Measurements from ENCODE around the gene NFATC2.

Gene NFATC2

DNA sequence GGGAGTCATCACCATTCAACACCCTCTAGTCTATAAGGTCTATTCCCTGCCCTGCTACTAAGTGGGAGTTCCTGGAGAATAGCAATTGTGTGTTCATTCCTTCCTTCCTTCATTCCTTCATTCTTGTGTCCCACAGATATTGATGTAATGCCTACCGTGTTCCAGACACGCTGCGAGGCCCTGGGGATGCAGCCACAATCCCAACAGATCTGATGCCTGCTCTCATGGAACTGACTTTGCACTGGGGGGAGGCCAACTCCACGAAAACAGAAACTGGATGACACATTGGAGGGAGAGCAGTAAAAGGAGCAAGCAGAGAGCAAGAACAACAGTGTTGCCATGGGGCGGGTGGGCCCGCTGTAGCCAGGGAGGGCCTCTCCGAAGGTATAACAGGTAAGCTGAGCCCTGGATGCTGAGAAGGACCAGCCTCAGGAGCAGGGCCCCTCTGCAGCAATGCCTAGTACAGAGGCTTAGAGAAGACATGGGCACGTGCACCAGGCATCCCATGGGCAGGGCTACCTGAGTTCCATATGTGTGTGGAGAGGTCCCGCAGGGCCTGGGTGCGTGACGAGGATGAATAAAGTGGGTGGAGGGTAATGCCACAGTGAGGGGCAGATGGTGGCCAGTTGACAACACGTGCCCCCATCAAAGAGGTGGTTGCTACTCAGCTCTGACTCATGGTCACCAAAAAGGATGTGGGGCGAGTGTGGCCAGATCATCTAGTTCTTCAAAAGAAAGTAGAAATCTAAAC is 173.9 kb downstream of the NFATC2 start:
- no peak overlapping the region for H3K4me3 ChIP-seq (ENCODE audit: low read depth, low read length)
- TF ChIP-seq, protein P1, sequence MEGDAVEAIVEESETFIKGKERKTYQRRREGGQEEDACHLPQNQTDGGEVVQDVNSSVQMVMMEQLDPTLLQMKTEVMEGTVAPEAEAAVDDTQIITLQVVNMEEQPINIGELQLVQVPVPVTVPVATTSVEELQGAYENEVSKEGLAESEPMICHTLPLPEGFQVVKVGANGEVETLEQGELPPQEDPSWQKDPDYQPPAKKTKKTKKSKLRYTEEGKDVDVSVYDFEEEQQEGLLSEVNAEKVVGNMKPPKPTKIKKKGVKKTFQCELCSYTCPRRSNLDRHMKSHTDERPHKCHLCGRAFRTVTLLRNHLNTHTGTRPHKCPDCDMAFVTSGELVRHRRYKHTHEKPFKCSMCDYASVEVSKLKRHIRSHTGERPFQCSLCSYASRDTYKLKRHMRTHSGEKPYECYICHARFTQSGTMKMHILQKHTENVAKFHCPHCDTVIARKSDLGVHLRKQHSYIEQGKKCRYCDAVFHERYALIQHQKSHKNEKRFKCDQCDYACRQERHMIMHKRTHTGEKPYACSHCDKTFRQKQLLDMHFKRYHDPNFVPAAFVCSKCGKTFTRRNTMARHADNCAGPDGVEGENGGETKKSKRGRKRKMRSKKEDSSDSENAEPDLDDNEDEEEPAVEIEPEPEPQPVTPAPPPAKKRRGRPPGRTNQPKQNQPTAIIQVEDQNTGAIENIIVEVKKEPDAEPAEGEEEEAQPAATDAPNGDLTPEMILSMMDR (IDR thresholded peaks at IDR 0.05; ENCODE audit: borderline replicate concordance, insufficient read depth, low read depth, low read length): no peak

DNA sequence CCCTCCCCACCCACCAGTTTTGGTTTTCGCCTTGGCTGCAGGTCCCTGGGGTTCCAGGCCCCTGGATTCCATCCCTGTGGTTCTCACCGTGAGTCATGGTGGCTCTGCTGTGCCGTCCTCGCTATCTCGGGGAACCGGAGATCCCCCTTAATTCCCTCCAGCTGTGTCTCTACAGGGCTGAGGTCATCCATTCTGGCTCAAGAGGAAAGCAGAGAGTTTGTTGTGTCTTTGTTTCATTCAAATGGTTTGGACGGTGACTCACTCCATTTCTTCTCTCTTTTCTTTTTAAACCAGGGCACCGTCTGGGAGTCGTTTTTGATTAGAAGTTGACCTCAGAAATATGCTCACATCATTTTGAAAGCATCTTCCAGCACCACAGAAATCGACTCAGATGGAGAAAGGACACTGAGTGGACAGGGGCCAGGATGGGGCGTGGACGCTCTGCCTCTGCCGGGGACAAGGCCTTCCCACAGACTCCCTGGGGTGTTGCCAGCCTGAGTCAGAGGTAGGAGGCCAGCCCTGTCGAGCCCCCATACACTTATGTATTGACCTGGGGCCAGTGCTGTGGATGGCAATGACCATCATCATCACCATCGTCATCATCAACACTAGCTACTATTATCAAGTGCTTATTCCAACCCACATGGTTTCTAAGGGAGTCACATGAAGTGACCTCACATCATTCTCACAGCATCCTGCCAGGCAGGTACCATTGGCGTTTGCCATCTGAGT is 176.2 kb downstream of the NFATC2 start:
- no peak overlapping the region for H3K4me3 ChIP-seq (ENCODE audit: low read depth, low read length)
- TF ChIP-seq, protein P1 (IDR thresholded peaks at IDR 0.05; ENCODE audit: borderline replicate concordance, insufficient read depth, low read depth, low read length): no peak

GRCh38 chr20:51365670-51366069 is 176.8 kb downstream of the NFATC2 start:
- no peak overlapping the region for H3K4me3 ChIP-seq (ENCODE audit: low read depth, low read length)
- TF ChIP-seq, protein P1 (IDR thresholded peaks at IDR 0.05; ENCODE audit: borderline replicate concordance, insufficient read depth, low read depth, low read length): no peak

GRCh38 chr20:51363813-51364212 is 178.7 kb downstream of the NFATC2 start:
- no peak overlapping the region for H3K4me3 ChIP-seq (ENCODE audit: low read depth, low read length)
- TF ChIP-seq, protein P1 (IDR thresholded peaks at IDR 0.05; ENCODE audit: borderline replicate concordance, insufficient read depth, low read depth, low read length): no peak

DNA sequence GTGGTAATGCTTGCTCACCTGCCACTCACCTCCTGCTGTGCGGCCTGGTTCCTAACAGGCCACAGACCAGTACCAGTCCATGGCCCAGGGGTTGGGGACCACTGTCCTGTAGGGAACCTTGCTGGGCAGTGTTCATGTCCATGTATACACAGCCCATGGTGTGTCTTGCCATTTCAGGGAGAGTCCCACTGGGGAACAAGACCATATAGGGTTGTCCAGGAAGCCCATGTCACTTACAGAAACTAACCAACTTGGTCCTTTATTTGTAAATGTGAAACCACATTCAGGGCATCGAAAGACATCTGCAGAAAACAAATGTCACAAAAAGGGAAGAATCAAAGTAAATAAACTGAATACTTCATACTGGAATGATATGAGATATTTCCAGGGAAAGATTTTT is 179.1 kb downstream of the NFATC2 start:
- TF ChIP-seq, protein P1 (IDR thresholded peaks at IDR 0.05; ENCODE audit: borderline replicate concordance, insufficient read depth, low read depth, low read length): no peak
- H3K4me3 ChIP-seq (ENCODE audit: low read depth, low read length): no peak overlapping the region

DNA sequence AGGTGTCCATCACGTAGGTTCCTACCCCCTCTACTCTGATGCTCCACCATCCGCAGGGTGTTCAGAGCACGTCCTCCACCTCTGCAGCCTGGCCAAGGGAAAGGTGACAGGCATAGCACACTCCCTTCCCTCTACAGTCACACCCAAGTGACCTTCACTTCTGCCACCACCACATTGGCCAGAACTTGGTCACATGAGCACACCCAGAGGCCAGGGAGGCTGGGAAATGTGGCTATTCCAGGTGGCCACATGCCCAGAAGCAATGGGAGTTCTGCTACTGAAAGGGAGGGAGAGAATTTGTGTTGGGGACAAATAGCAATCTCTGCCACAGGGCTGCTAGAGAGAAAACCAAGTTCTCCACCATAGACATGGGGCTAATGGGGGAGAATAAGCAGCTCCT is 180.3 kb downstream of the NFATC2 start:
- H3K4me3 ChIP-seq (ENCODE audit: low read depth, low read length): no peak overlapping the region
- TF ChIP-seq, protein P1 (IDR thresholded peaks at IDR 0.05; ENCODE audit: borderline replicate concordance, insufficient read depth, low read depth, low read length): no peak

DNA sequence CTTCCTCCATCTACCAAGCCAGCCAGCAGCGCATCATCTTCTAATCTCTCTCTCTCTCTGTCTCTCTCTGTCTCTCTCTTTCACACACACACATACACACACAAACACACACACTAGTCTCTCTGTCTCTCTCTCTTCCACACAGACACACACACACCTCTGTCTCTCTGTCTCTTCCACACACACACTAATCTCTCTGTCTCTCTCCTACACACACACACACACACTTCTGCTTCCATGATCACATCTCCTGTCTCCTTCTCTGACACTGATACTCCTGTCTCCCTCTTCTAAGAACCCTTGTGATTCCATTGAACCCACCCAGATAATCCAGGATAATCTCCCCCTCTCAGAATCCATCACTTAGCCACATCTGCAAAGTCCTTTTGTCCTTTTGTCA is 181.3 kb downstream of the NFATC2 start:
- no peak overlapping the region for H3K4me3 ChIP-seq (ENCODE audit: low read depth, low read length)
- TF ChIP-seq, protein P1 (IDR thresholded peaks at IDR 0.05; ENCODE audit: borderline replicate concordance, insufficient read depth, low read depth, low read length): no peak

Data from GM12875 (cell line).